ENCODE data around the gene PCDHA9.
A peak's percentile ranks its signal among the peaks of the same experiment; 100 is the strongest.
"Not testable (repeated sequence)": the region's sequence is repeated elsewhere in the genome, so short reads cannot be mapped to it uniquely, and the experiment has no call there.

PCDHA9 gene, protein sequence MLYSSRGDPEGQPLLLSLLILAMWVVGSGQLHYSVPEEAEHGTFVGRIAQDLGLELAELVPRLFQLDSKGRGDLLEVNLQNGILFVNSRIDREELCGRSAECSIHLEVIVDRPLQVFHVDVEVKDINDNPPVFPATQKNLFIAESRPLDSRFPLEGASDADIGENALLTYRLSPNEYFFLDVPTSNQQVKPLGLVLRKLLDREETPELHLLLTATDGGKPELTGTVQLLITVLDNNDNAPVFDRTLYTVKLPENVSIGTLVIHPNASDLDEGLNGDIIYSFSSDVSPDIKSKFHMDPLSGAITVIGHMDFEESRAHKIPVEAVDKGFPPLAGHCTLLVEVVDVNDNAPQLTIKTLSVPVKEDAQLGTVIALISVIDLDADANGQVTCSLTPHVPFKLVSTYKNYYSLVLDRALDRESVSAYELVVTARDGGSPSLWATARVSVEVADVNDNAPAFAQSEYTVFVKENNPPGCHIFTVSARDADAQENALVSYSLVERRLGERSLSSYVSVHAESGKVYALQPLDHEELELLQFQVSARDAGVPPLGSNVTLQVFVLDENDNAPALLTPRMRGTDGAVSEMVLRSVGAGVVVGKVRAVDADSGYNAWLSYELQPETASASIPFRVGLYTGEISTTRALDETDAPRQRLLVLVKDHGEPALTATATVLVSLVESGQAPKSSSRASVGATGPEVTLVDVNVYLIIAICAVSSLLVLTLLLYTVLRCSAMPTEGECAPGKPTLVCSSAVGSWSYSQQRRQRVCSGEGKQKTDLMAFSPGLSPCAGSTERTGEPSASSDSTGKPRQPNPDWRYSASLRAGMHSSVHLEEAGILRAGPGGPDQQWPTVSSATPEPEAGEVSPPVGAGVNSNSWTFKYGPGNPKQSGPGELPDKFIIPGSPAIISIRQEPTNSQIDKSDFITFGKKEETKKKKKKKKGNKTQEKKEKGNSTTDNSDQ

DNA sequence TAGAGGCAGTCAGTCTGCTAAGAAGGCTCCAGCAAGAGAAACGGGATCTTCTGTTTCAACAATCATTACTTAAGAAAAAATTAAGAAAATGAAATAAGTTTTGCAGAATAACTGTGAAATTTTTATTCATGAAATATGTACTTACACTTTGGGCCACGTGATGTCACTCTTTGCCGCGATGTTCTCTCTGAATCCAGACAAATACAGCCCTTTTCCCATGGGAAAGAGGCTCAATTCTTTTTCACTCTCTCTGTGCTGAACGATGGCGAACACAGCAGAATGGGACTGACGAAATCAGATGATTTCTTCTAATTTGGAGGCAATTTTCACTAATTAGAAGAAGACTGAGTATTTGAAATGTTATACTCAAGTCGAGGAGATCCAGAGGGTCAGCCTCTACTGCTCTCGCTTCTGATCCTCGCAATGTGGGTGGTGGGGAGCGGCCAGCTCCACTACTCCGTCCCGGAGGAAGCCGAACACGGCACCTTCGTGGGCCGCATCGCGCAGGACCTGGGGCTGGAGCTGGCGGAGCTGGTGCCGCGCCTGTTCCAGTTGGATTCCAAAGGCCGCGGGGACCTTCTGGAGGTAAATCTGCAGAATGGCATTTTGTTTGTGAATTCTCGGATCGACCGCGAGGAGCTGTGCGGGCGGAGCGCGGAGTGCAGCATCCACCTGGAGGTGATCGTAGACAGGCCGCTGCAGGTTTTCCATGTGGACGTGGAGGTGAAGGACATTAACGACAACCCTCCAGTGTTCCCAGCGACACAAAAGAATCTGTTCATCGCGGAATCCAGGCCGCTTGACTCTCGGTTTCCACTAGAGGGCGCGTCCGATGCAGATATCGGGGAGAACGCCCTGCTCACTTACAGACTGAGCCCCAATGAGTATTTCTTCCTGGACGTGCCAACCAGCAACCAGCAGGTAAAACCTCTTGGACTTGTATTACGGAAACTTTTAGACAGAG is at the start of gene PCDHA9:
Gene PCDHA9, plus strand, starts transcription at position 244 of the 964 bp plus-strand sequence. Its CDS starts 114 bp downstream, at position 358.
- not testable (repeated sequence) for H3K4me3 ChIP-seq (ENCODE audit: low read depth, low read length); DNase-seq (ENCODE audit: low read depth)

DNA sequence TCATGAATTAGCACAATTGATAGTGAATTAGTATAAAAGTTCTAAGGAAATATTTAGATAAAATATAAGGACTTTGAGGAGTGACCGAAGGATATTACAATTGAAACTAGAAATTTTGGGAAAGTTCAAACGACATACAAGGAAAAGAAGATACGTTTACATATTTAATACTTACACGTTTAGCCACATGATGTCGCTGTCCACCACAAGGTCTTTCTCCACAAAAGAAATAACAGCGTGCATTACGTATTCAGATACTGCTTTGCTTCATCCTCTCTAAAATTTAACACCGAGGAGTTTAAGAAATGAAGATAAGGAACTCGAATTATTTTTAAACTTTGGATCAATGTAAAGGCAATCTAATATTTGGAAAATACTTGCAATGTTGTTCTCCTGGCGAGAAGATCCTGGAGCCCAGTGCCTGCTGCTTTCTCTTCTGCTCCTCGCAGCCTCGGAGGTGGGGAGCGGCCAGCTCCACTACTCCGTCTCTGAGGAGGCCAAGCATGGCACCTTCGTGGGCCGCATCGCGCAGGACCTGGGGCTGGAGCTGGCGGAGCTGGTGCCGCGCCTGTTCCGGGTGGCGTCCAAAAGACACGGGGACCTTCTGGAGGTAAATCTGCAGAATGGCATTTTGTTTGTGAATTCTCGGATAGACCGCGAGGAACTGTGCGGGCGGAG is 47.2 kb upstream of the PCDHA9 start, which contains the start of gene PCDHA3:
Gene PCDHA3, plus strand, starts transcription at position 242 of the 678 bp plus-strand sequence.
- DNase-seq (ENCODE audit: low read depth) = peak; percentile 6
- no peak within 1 kb of the TSS for H3K4me3 ChIP-seq (ENCODE audit: low read depth, low read length)

DNA sequence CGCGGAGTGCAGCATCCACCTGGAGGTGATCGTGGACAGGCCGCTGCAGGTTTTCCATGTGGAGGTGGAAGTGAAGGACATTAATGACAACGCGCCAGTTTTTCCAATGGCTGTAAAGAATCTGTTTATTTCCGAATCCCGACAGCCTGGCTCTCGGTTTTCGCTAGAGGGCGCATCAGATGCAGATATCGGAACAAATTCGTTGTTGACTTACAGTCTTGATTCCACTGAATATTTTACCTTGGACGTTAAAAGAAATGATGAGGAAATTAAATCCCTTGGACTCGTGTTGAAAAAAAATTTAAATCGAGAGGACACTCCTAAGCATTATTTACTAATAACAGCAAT is 46.7 kb upstream of the PCDHA9 start:
- peak; percentile 2 for DNase-seq (ENCODE audit: low read depth)
- TF ChIP-seq, protein P1, sequence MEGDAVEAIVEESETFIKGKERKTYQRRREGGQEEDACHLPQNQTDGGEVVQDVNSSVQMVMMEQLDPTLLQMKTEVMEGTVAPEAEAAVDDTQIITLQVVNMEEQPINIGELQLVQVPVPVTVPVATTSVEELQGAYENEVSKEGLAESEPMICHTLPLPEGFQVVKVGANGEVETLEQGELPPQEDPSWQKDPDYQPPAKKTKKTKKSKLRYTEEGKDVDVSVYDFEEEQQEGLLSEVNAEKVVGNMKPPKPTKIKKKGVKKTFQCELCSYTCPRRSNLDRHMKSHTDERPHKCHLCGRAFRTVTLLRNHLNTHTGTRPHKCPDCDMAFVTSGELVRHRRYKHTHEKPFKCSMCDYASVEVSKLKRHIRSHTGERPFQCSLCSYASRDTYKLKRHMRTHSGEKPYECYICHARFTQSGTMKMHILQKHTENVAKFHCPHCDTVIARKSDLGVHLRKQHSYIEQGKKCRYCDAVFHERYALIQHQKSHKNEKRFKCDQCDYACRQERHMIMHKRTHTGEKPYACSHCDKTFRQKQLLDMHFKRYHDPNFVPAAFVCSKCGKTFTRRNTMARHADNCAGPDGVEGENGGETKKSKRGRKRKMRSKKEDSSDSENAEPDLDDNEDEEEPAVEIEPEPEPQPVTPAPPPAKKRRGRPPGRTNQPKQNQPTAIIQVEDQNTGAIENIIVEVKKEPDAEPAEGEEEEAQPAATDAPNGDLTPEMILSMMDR (conservative IDR thresholded peaks at IDR 0.05; ENCODE audit: low read depth, low read length) = no peak
- H3K4me3 ChIP-seq (ENCODE audit: low read depth, low read length) = no peak overlapping the region

More for the DNA sequence above, 47.2 kb upstream of the PCDHA9 start, which contains the start of gene PCDHA3:
- TF ChIP-seq, protein P1 (conservative IDR thresholded peaks at IDR 0.05; ENCODE audit: low read depth, low read length) = no peak

DNA sequence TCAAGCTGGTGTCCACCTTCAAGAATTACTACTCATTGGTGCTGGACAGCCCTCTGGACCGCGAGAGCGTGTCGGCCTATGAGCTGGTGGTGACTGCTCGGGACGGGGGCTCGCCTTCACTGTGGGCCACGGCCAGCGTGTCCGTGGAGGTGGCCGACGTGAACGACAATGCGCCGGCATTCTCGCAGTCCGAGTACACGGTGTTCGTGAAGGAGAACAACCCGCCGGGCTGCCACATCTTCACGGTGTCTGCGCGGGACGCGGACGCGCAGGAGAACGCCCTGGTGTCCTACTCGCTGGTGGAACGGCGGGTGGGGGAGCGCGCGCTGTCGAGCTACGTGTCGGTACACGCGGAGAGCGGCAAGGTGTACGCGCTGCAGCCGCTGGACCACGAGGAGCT is 45.8 kb upstream of the PCDHA9 start:
- not testable (repeated sequence) for H3K4me3 ChIP-seq (ENCODE audit: low read depth, low read length); DNase-seq (ENCODE audit: low read depth)

DNA sequence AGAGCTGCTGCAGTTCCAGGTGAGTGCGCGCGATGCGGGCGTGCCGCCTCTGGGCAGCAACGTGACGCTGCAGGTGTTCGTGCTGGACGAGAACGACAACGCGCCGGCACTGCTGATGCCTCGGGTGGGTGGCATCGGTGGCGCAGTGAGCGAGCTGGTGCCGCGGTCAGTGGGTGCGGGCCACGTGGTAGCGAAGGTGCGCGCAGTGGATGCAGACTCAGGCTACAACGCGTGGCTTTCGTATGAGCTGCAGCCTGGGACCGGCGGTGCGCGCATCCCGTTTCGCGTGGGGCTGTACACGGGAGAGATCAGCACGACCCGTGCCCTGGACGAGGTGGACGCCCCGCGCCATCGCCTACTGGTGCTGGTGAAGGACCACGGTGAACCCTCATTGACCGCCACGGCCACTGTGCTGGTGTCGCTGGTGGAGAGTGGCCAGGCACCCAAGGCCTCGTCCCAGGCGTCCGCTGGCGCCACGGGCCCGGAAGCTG is 45.4 kb upstream of the PCDHA9 start:
- DNase-seq (ENCODE audit: low read depth) = no peak
- TF ChIP-seq, protein P1 (conservative IDR thresholded peaks at IDR 0.05; ENCODE audit: low read depth, low read length) = no peak
- H3K4me3 ChIP-seq (ENCODE audit: low read depth, low read length) = no peak overlapping the region

DNA sequence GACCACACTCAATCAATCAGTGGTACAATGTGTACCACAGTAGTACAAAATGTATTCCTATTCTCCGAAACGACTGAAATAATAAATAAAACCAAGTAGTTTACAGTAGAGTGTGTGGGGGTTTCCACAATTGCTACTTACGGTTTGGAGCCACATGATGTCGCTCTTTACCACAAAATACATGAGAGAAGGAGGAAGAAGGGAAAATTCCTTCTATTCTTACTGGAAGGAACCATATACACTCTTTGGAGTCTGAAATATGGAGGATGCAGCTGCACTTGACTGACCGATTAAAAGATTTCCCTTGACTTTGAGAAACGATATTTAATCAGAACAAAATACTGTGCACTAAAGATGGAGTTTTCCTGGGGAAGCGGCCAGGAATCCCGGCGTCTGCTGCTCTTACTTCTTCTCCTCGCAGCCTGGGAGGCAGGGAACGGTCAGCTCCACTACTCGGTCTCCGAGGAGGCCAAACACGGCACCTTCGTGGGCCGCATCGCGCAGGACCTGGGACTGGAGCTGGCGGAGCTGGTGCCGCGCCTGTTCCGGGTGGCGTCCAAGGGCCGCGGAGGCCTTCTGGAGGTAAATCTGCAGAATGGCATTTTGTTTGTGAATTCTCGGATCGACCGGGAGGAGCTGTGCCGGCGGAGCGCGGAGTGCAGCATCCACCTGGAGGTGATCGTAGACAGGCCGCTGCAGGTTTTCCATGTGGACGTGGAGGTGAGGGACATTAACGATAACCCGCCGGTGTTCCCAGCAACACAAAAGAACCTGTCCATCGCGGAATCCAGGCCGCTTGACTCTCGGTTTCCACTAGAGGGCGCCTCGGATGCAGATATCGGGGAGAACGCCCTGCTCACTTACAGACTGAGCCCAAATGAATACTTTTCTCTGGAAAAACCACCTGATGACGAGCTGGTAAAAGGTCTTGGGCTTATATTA is 41.1 kb upstream of the PCDHA9 start, which contains the start of gene PCDHA4:
Gene PCDHA4, plus strand, starts transcription at position 235 of the 942 bp plus-strand sequence.
- H3K4me3 ChIP-seq (ENCODE audit: low read depth, low read length) = no peak within 1 kb of the TSS
- peak; percentile 4 for DNase-seq (ENCODE audit: low read depth)
- TF ChIP-seq, protein P1 (conservative IDR thresholded peaks at IDR 0.05; ENCODE audit: low read depth, low read length) = peak; percentile 18

DNA sequence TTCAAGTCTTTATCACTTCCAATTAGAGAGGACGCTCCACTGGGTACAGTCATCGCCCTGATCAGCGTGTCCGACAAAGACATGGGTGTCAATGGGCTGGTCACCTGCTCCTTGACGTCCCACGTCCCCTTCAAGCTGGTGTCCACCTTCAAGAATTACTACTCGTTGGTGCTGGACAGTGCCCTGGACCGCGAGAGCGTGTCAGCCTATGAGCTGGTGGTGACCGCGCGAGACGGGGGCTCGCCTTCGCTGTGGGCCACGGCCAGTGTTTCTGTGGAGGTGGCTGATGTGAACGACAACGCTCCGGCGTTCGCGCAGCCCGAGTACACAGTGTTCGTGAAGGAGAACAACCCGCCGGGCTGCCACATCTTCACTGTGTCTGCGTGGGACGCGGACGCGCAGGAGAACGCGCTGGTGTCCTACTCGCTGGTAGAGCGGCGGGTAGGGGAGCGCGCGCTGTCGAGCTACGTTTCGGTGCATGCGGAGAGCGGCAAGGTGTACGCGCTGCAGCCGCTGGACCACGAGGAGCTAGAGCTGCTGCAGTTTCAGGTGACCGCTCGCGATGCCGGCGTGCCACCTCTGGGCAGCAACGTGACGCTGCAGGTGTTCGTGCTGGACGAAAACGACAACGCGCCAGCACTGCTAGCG is 39.8 kb upstream of the PCDHA9 start:
- not testable (repeated sequence) for DNase-seq (ENCODE audit: low read depth); H3K4me3 ChIP-seq (ENCODE audit: low read depth, low read length)
